GM19025 (cell line): ENCODE results near the gene SP140L.
"Not testable (repeated sequence)": the region's sequence is repeated elsewhere in the genome, so short reads cannot be mapped to it uniquely, and the experiment has no call there.

Source experiments
- ATAC-seq: cut with Tn5 transposase; IDR thresholded peaks from one replicate; pipeline ENCODE4 v1.9.1; 2021; ENCODE audit warnings: mild to moderate bottlenecking, low read depth, moderate library complexity; ENCODE audit not compliant: unreplicated experiment

Gene SP140L

GRCh38 chr2:230326453-230327417 is at the start of gene SP140L:
SP140L (plus strand) TSS chr2:230327193; CDS start chr2:230327270, 77 bp downstream.
- peak; percentile 92 for ATAC-seq

- no peak for ATAC-seq
Measured at GRCh38 chr2:230282936-230283335, 44.1 kb upstream of the SP140L start.

- ATAC-seq = no peak
Measured at GRCh38 chr2:230286048-230286447, 40.9 kb upstream of the SP140L start.

GRCh38 chr2:230289311-230289710 is 37.7 kb upstream of the SP140L start:
- ATAC-seq = not testable (repeated sequence)

GRCh38 chr2:230295192-230295591 is 31.8 kb upstream of the SP140L start:
- ATAC-seq = no peak

- ATAC-seq = no peak
Measured at GRCh38 chr2:230296917-230297316, 30.1 kb upstream of the SP140L start.

GRCh38 chr2:230299618-230300017 is 27.4 kb upstream of the SP140L start:
- no peak for ATAC-seq

GRCh38 chr2:230305416-230306275 is 21.3 kb upstream of the SP140L start:
- ATAC-seq = no peak

GRCh38 chr2:230306474-230306873 is 20.5 kb upstream of the SP140L start:
- no peak for ATAC-seq

GRCh38 chr2:230307485-230307884 is 19.5 kb upstream of the SP140L start:
- no peak for ATAC-seq

- ATAC-seq = no peak
Measured at GRCh38 chr2:230308402-230309000, 18.5 kb upstream of the SP140L start.

GRCh38 chr2:230310792-230311191 is 16.2 kb upstream of the SP140L start:
- not testable (repeated sequence) for ATAC-seq

- not testable (repeated sequence) for ATAC-seq
Measured at GRCh38 chr2:230311634-230312033, 15.4 kb upstream of the SP140L start.

GRCh38 chr2:230312638-230313037 is 14.4 kb upstream of the SP140L start:
- no peak for ATAC-seq

GRCh38 chr2:230317366-230317765 is 9.6 kb upstream of the SP140L start:
- no peak for ATAC-seq

- no peak for ATAC-seq
Measured at GRCh38 chr2:230318190-230319121, 8.5 kb upstream of the SP140L start.

GRCh38 chr2:230319211-230319862 is 7.7 kb upstream of the SP140L start:
- peak; percentile 72 for ATAC-seq

- no peak for ATAC-seq
Measured at GRCh38 chr2:230321031-230321430, 6.0 kb upstream of the SP140L start.
